Astrocyte (in vitro differentiated cells and primary cell): ENCODE measurements around the gene IQGAP1. TPM values are rescaled to one million over a fixed set of nuclear protein-coding genes. Genes with fewer than 3 reads are reported as not detected.

Experiments
- DNase-seq: peaks from one replicate; pipeline ENCODE4 v3.0.0-alpha.2; 2010; ENCODE audit warnings: low read depth
- FAIRE-seq: peaks from 2 replicates; lab custom pipeline; 2011; peaks lifted over from hg19 to GRCh38; lab: Jason Lieb, UNC
- H2AFZ ChIP-seq: 2 replicates; pipeline ENCODE4 v1.6.0; 2012; ENCODE audit warnings: low read depth, low read length, inconsistent platforms
- H3K27ac ChIP-seq: 2 replicates; pipeline ENCODE4 v1.5.1; 2011; ENCODE audit warnings: low read depth, low read length, inconsistent platforms
- H3K27me3 ChIP-seq: 2 replicates; pipeline ENCODE4 v1.6.0; 2011; ENCODE audit warnings: low read length, inconsistent platforms; ENCODE audit not compliant: insufficient read depth
- H3K36me3 ChIP-seq: 2 replicates; pipeline ENCODE4 v1.5.1; 2011; ENCODE audit warnings: low read length, inconsistent platforms; ENCODE audit not compliant: insufficient read depth
- H3K4me1 ChIP-seq: 2 replicates; pipeline ENCODE4 v1.5.1; 2011; ENCODE audit warnings: low read length, inconsistent platforms; ENCODE audit not compliant: insufficient read depth
- H3K4me2 ChIP-seq: 2 replicates; pipeline ENCODE4 v1.6.0; 2012; ENCODE audit warnings: low read length, inconsistent platforms
- H3K4me3 ChIP-seq: 2 replicates; pipeline ENCODE4 v1.5.1; 2011; ENCODE audit warnings: low read depth, mild to moderate bottlenecking, low read length, inconsistent platforms; ENCODE audit not compliant: insufficient read depth
- H3K79me2 ChIP-seq: 2 replicates; pipeline ENCODE4 v1.6.0; 2012; ENCODE audit warnings: mild to moderate bottlenecking, low read length, inconsistent platforms; ENCODE audit not compliant: insufficient read depth
- H3K9ac ChIP-seq: 2 replicates; pipeline ENCODE4 v1.6.0; 2012; ENCODE audit warnings: mild to moderate bottlenecking, low read length, inconsistent platforms
- H3K9me3 ChIP-seq: 2 replicates; pipeline ENCODE4 v1.5.1; 2012; ENCODE audit warnings: low read depth, mild to moderate bottlenecking, low read length, inconsistent platforms; ENCODE audit not compliant: insufficient read depth
- H4K20me1 ChIP-seq: 2 replicates; pipeline ENCODE4 v1.6.0; 2012; ENCODE audit warnings: low read length, inconsistent platforms; ENCODE audit not compliant: insufficient read depth
- H3K27ac Mint-ChIP-seq: one replicate; pipeline ENCODE4 v1.8.0; 2021; ENCODE audit warnings: mild to moderate bottlenecking, mixed read lengths; ENCODE audit not compliant: unreplicated experiment
- H3K27me3 Mint-ChIP-seq: one replicate; pipeline ENCODE4 v1.8.0; 2021; ENCODE audit warnings: low read depth, mixed read lengths; ENCODE audit not compliant: unreplicated experiment
- H3K36me3 Mint-ChIP-seq: one replicate; pipeline ENCODE4 v1.8.0; 2021; ENCODE audit warnings: low read depth, mixed read lengths; ENCODE audit not compliant: unreplicated experiment
- H3K4me1 Mint-ChIP-seq: one replicate; pipeline ENCODE4 v1.8.0; 2021; ENCODE audit warnings: low read depth, mixed read lengths; ENCODE audit not compliant: unreplicated experiment
- H3K4me3 Mint-ChIP-seq: one replicate; pipeline ENCODE4 v1.8.0; 2021; ENCODE audit warnings: mild to moderate bottlenecking, moderate library complexity, mixed read lengths; ENCODE audit not compliant: unreplicated experiment
- H3K9me3 Mint-ChIP-seq: one replicate; pipeline ENCODE4 v1.8.0; 2021; ENCODE audit warnings: mild to moderate bottlenecking, mixed read lengths; ENCODE audit not compliant: unreplicated experiment
- CTCF ChIP-seq: IDR thresholded peaks from 2 replicates; pipeline ENCODE4 v1.5.1; 2011; ENCODE audit warnings: low read depth, mild to moderate bottlenecking, inconsistent platforms, low read length, moderate library complexity; ENCODE audit not compliant: insufficient read depth
- EZH2 ChIP-seq: IDR thresholded peaks from 2 replicates; pipeline ENCODE4 v1.6.1; 2012; ENCODE audit warnings: mild to moderate bottlenecking, low read length, inconsistent platforms; ENCODE audit not compliant: insufficient read depth
- total RNA-seq: library from RNA; stranded (reverse); gene quantifications from 2 replicates; pipeline ENCODE4 v1.2.1, GENCODE V29; 2021

Gene IQGAP1
- total RNA-seq, 1 donor from 2014 or later, result 226 TPM

DNA sequence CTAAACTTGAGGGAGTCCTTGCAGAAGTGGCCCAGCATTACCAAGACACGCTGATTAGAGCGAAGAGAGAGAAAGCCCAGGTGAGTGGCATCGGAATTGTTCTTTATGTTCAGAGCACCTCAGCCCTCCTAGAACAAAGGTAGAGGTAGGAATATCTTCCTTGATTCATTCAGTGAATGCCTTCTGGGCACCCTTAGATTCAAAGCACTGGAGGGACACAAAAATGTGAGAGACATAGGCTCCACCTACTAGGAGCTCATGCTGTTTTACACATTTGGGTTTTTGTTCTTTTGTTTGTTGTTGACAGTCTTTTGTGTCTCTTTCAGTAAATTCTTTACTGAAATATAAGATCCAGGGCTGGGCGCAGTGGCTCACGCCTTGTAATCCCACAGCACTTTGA lies 68.2 kb downstream of the IQGAP1 start:
- H4K20me1 ChIP-seq, result peaks cover 34% of the 10 kb centered on the region
- no peak overlapping the region for H3K4me3 ChIP-seq
- H3K27ac Mint-ChIP-seq, result no peak overlapping the region
- no peaks in the 10 kb centered on the region for H3K9me3 Mint-ChIP-seq
- H3K4me1 ChIP-seq, result peaks cover 5% of the 10 kb centered on the region
- DNase-seq (no peak), FAIRE-seq (no peak)
- H3K36me3 ChIP-seq, result peaks cover 66% of the 10 kb centered on the region
- H3K27me3 ChIP-seq, result no peaks in the 10 kb centered on the region
- H3K79me2 ChIP-seq, result peaks cover 31% of the 10 kb centered on the region
- no peak overlapping the region for H3K9ac ChIP-seq
- TF ChIP-seq EZH2, result no peak
- TF ChIP-seq CTCF, result no peak
- no peaks in the 10 kb centered on the region for H3K27me3 Mint-ChIP-seq
- no peak overlapping the region for H2AFZ ChIP-seq
- H3K9me3 ChIP-seq, result no peaks in the 10 kb centered on the region
- no peak overlapping the region for H3K4me2 ChIP-seq
- peaks cover 12% of the 10 kb centered on the region for H3K4me1 Mint-ChIP-seq
- no peak overlapping the region for H3K27ac ChIP-seq
- peaks cover 44% of the 10 kb centered on the region for H3K36me3 Mint-ChIP-seq
- H3K4me3 Mint-ChIP-seq, result no peak overlapping the region

DNA sequence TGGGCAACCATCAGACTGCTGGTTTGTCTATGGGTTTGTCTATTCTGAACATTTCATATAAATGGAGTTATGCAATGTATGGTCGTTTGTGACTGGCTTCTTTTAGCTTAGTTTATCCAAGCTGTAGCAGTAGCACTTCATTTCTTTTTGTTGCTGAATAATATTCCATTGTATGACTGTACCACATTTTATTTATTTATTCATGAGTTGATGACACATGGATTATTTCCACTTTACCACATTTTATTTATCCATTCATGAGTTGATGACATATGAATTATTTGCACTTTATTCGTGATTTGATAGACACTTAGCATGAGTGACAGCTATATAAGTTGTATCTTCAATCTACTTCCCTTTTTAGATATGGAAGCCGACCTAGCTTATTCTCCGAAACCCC lies 70.0 kb downstream of the IQGAP1 start:
- H3K4me1 Mint-ChIP-seq, result peaks cover 16% of the 10 kb centered on the region
- FAIRE-seq (no peak), DNase-seq (no peak)
- Histone ChIP-seq H3K9ac (no peak overlapping the region), H3K79me2 (peaks cover 33% of the 10 kb centered on the region), H3K4me3 (no peak overlapping the region), H4K20me1 (peaks cover 35% of the 10 kb centered on the region), H3K36me3 (peaks cover 57% of the 10 kb centered on the region), H3K4me2 (no peak overlapping the region), H3K9me3 (no peaks in the 10 kb centered on the region), H3K27ac (no peak overlapping the region), H2AFZ (no peak overlapping the region), H3K4me1 (peaks cover 10% of the 10 kb centered on the region), H3K27me3 (no peaks in the 10 kb centered on the region)
- H3K4me3 Mint-ChIP-seq, result no peak overlapping the region
- TF ChIP-seq EZH2 (no peak), CTCF (no peak)
- H3K27ac Mint-ChIP-seq, result no peak overlapping the region
- H3K36me3 Mint-ChIP-seq, result peaks cover 39% of the 10 kb centered on the region
- H3K27me3 Mint-ChIP-seq, result no peaks in the 10 kb centered on the region
- no peaks in the 10 kb centered on the region for H3K9me3 Mint-ChIP-seq

DNA sequence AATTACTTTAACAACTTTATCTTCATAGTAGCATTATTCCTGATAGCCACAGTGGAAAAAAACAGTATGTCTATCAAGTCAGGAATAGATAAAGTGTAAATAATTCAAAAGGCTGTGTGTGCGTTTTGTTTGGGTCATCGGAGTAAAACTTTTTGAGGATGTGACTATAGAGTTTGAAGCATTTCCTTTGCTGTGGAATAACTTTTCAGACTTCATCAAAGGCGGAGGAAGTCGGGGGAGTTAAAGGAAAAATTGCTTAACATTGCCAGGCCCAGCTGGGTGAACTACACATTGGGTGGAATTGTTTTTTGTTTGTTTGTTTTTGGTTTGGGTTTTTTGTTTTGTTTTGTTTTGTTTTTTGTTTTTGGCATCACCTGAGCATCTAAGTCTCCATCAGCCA lies 71.3 kb downstream of the IQGAP1 start:
- Histone ChIP-seq H3K27ac (no peak overlapping the region), H3K79me2 (peaks cover 40% of the 10 kb centered on the region), H3K9me3 (no peaks in the 10 kb centered on the region), H4K20me1 (peaks cover 45% of the 10 kb centered on the region), H2AFZ (no peak overlapping the region), H3K4me2 (no peak overlapping the region), H3K27me3 (no peaks in the 10 kb centered on the region), H3K9ac (no peak overlapping the region), H3K4me1 (peaks cover 23% of the 10 kb centered on the region), H3K36me3 (peaks cover 48% of the 10 kb centered on the region), H3K4me3 (no peak overlapping the region)
- TF ChIP-seq EZH2 (no peak), CTCF (no peak)
- Mint-ChIP-seq H3K4me1 (peaks cover 27% of the 10 kb centered on the region), H3K9me3 (no peaks in the 10 kb centered on the region), H3K36me3 (peaks cover 33% of the 10 kb centered on the region), H3K27ac (no peak overlapping the region), H3K27me3 (no peaks in the 10 kb centered on the region), H3K4me3 (no peak overlapping the region)
- DNase-seq (no peak), FAIRE-seq (no peak)
